Measurements from ENCODE around the gene ZNRF1.

The ZNRF1 gene

GRCh38 chr16:74990832-74991231, 8.0 kb upstream of the ZNRF1 start:
- no peak for DNase-seq
- POLR2A ChIA-PET = no interaction called here
- peaks cover 5 to 17% (median 12%) of the 10 kb centered on the region in 4 experiments for H3K4me1 ChIP-seq (ENCODE audit: control extremely low read depth in 1 of 4, control insufficient read depth in 4 of 4, insufficient read depth in 4 of 4, low read length in 3 of 4)
- CTCF ChIA-PET = no interaction called here
- no peak overlapping the region for H3K27ac ChIP-seq (ENCODE audit: insufficient read depth in 1 of 2, low read depth in 1 of 2, low read length in 2 of 2, poor library complexity in 1 of 2, severe bottlenecking in 2 of 2)
- H3K9me3 ChIP-seq (ENCODE audit: control extremely low read depth in 1 of 5, control insufficient read depth in 4 of 5, insufficient read depth in 2 of 5, low read depth in 1 of 5, low read length in 4 of 5) = no peaks in the 10 kb centered on the region
- H3K4me3 ChIP-seq (ENCODE audit: control insufficient read depth in 1 of 7, extremely low read depth in 1 of 7, insufficient read depth in 4 of 7, low read depth in 2 of 7, low read length in 6 of 7) = no peak overlapping the region
- WGBS (ENCODE audit: insufficient coverage) = 96% methylated on average over 8 of the region's 10 CpGs
- no peaks in the 10 kb centered on the region for H3K36me3 ChIP-seq (ENCODE audit: control insufficient read depth in 4 of 4, insufficient read depth in 4 of 4, low read length in 3 of 4)
- no peaks in the 10 kb centered on the region for H3K27me3 ChIP-seq (replicated peaks in 2 of 5; ENCODE audit: control insufficient read depth in 4 of 5, insufficient read depth in 5 of 5, low read length in 4 of 5)

GRCh38 chr16:74991268-74991592, 7.6 kb upstream of the ZNRF1 start:
- 100% methylated on average over 5 of the region's 5 CpGs for WGBS (ENCODE audit: insufficient coverage)
- Histone ChIP-seq H3K4me1 (ENCODE audit: control extremely low read depth in 1 of 4, control insufficient read depth in 4 of 4, insufficient read depth in 4 of 4, low read length in 3 of 4) (peaks cover 5 to 17% (median 12%) of the 10 kb centered on the region in 4 experiments), H3K9me3 (ENCODE audit: control extremely low read depth in 1 of 5, control insufficient read depth in 4 of 5, insufficient read depth in 2 of 5, low read depth in 1 of 5, low read length in 4 of 5) (no peaks in the 10 kb centered on the region), H3K27me3 (replicated peaks in 2 of 5; ENCODE audit: control insufficient read depth in 4 of 5, insufficient read depth in 5 of 5, low read length in 4 of 5) (no peaks in the 10 kb centered on the region), H3K27ac (ENCODE audit: insufficient read depth in 1 of 2, low read depth in 1 of 2, low read length in 2 of 2, poor library complexity in 1 of 2, severe bottlenecking in 2 of 2) (peak overlapping the region in 1 of 2 experiments; percentile 55), H3K36me3 (ENCODE audit: control insufficient read depth in 4 of 4, insufficient read depth in 4 of 4, low read length in 3 of 4) (no peaks in the 10 kb centered on the region), H3K4me3 (ENCODE audit: control insufficient read depth in 1 of 7, extremely low read depth in 1 of 7, insufficient read depth in 4 of 7, low read depth in 2 of 7, low read length in 6 of 7) (peak overlapping the region in 1 of 7 experiments; percentile 33)
- POLR2A ChIA-PET = no interaction called here
- no peak for DNase-seq
- CTCF ChIA-PET = interaction anchor here (0.9 kb wide), 1 partner anchor 52 kb away, joined by 3 read pairs; no protein-coding TSS in a partner anchor

- POLR2A ChIA-PET = interaction anchor here (0.5 to 1.2 kb wide), 2 partner anchors 10 to 291 kb away, joined by 4 to 5 read pairs; partner anchors contain the start of gene MLKL
- 38% methylated on average over 9 of the region's 13 CpGs for WGBS (ENCODE audit: insufficient coverage)
- CTCF ChIA-PET = interaction anchor here (0.9 to 2.2 kb wide), 5 partner anchors 20 to 120 kb away, joined by 3 to 19 read pairs (median 3); no protein-coding TSS in a partner anchor
- peak overlapping the region in 3 of 7 experiments; percentile 27 to 52 (median 38) for H3K4me3 ChIP-seq (ENCODE audit: control insufficient read depth in 1 of 7, extremely low read depth in 1 of 7, insufficient read depth in 4 of 7, low read depth in 2 of 7, low read length in 6 of 7)
- H3K27ac ChIP-seq (ENCODE audit: insufficient read depth in 1 of 2, low read depth in 1 of 2, low read length in 2 of 2, poor library complexity in 1 of 2, severe bottlenecking in 2 of 2) = peak overlapping the region in 1 of 2 experiments; percentile 55
- no peaks in the 10 kb centered on the region for H3K27me3 ChIP-seq (replicated peaks in 2 of 5; ENCODE audit: control insufficient read depth in 4 of 5, insufficient read depth in 5 of 5, low read length in 4 of 5)
- peak; percentile 40 to 64 (median 44) for DNase-seq
- H3K4me1 ChIP-seq (ENCODE audit: control extremely low read depth in 1 of 4, control insufficient read depth in 4 of 4, insufficient read depth in 4 of 4, low read length in 3 of 4) = peaks cover 5 to 20% (median 13%) of the 10 kb centered on the region in 4 experiments
- H3K9me3 ChIP-seq (ENCODE audit: control extremely low read depth in 1 of 5, control insufficient read depth in 4 of 5, insufficient read depth in 2 of 5, low read depth in 1 of 5, low read length in 4 of 5) = no peaks in the 10 kb centered on the region
- H3K36me3 ChIP-seq (ENCODE audit: control insufficient read depth in 4 of 4, insufficient read depth in 4 of 4, low read length in 3 of 4) = no peaks in the 10 kb centered on the region
These were observed 7.0 kb upstream of the ZNRF1 start for GRCh38 chr16:74991593-74992403.

- CTCF ChIA-PET = interaction anchor here (0.7 to 6.7 kb wide), 5 partner anchors 8 to 515 kb away, joined by 4 to 105 read pairs (median 9); no protein-coding TSS in a partner anchor
- Histone ChIP-seq H3K4me1 (ENCODE audit: control extremely low read depth in 1 of 4, control insufficient read depth in 4 of 4, insufficient read depth in 4 of 4, low read length in 3 of 4) (peaks cover 11 to 43% (median 21%) of the 10 kb centered on the region in 4 experiments), H3K4me3 (ENCODE audit: control insufficient read depth in 1 of 7, extremely low read depth in 1 of 7, insufficient read depth in 4 of 7, low read depth in 2 of 7, low read length in 6 of 7) (no peak overlapping the region), H3K27me3 (replicated peaks in 2 of 5; ENCODE audit: control insufficient read depth in 4 of 5, insufficient read depth in 5 of 5, low read length in 4 of 5) (no peaks in the 10 kb centered on the region), H3K27ac (ENCODE audit: insufficient read depth in 1 of 2, low read depth in 1 of 2, low read length in 2 of 2, poor library complexity in 1 of 2, severe bottlenecking in 2 of 2) (no peak overlapping the region), H3K9me3 (ENCODE audit: control extremely low read depth in 1 of 5, control insufficient read depth in 4 of 5, insufficient read depth in 2 of 5, low read depth in 1 of 5, low read length in 4 of 5) (no peaks in the 10 kb centered on the region), H3K36me3 (ENCODE audit: control insufficient read depth in 4 of 4, insufficient read depth in 4 of 4, low read length in 3 of 4) (peaks cover 0 to 7% (median 0%) of the 10 kb centered on the region in 4 experiments)
- WGBS (ENCODE audit: insufficient coverage) = no CpG with 5 or more reads among the region's 1 CpG
- POLR2A ChIA-PET = interaction anchor here (0.6 to 1.2 kb wide), 3 partner anchors 95 to 136 kb away, joined by 3 read pairs; no protein-coding TSS in a partner anchor
- DNase-seq = no peak
These were observed 2.8 kb upstream of the ZNRF1 start for GRCh38 chr16:74995986-74996385.

- no peak overlapping the region for H3K27ac ChIP-seq (ENCODE audit: insufficient read depth in 1 of 2, low read depth in 1 of 2, low read length in 2 of 2, poor library complexity in 1 of 2, severe bottlenecking in 2 of 2)
- H3K36me3 ChIP-seq (ENCODE audit: control insufficient read depth in 4 of 4, insufficient read depth in 4 of 4, low read length in 3 of 4) = peaks cover 0 to 11% (median 0%) of the 10 kb centered on the region in 4 experiments
- WGBS (ENCODE audit: insufficient coverage) = no CpG with 5 or more reads among the region's 8 CpGs
- ChIA-PET POLR2A (interaction anchor here (0.6 to 1.8 kb wide), 4 partner anchors 12 to 114 kb away, joined by 3 to 27 read pairs (median 3); partner anchors contain the start of gene WDR59), CTCF (interaction anchor here (1.3 to 6.7 kb wide), 7 partner anchors 9 to 113 kb away, joined by 3 to 105 read pairs (median 9); partner anchors contain the start of gene WDR59)
- H3K4me1 ChIP-seq (ENCODE audit: control extremely low read depth in 1 of 4, control insufficient read depth in 4 of 4, insufficient read depth in 4 of 4, low read length in 3 of 4) = peaks cover 10 to 45% (median 21%) of the 10 kb centered on the region in 4 experiments
- no peaks in the 10 kb centered on the region for H3K27me3 ChIP-seq (replicated peaks in 2 of 5; ENCODE audit: control insufficient read depth in 4 of 5, insufficient read depth in 5 of 5, low read length in 4 of 5)
- no peak for DNase-seq
- H3K9me3 ChIP-seq (ENCODE audit: control extremely low read depth in 1 of 5, control insufficient read depth in 4 of 5, insufficient read depth in 2 of 5, low read depth in 1 of 5, low read length in 4 of 5) = no peaks in the 10 kb centered on the region
- no peak overlapping the region for H3K4me3 ChIP-seq (ENCODE audit: control insufficient read depth in 1 of 7, extremely low read depth in 1 of 7, insufficient read depth in 4 of 7, low read depth in 2 of 7, low read length in 6 of 7)
These were observed 1.8 kb upstream of the ZNRF1 start for GRCh38 chr16:74997042-74997491.

GRCh38 chr16:74999219-74999608, 390 bp downstream of the ZNRF1 start:
- H3K27me3 ChIP-seq (replicated peaks in 2 of 5; ENCODE audit: control insufficient read depth in 4 of 5, insufficient read depth in 5 of 5, low read length in 4 of 5) = no peaks in the 10 kb centered on the region
- ChIA-PET CTCF (interaction anchor here (0.7 to 6.7 kb wide), 5 partner anchors 9 to 111 kb away, joined by 3 to 105 read pairs (median 5); no protein-coding TSS in a partner anchor), POLR2A (interaction anchor here (1.1 to 1.6 kb wide), 2 partner anchors 44 to 95 kb away, joined by 3 to 5 read pairs; no protein-coding TSS in a partner anchor)
- H3K36me3 ChIP-seq (ENCODE audit: control insufficient read depth in 4 of 4, insufficient read depth in 4 of 4, low read length in 3 of 4) = peaks cover 0 to 31% (median 10%) of the 10 kb centered on the region in 4 experiments
- DNase-seq = peak in 1 of 3 donors; percentile 42
- WGBS (ENCODE audit: insufficient coverage) = 0% methylated on average over 36 of the region's 44 CpGs
- peak overlapping the region; percentile 86 to 100 (median 93) for H3K4me3 ChIP-seq (ENCODE audit: control insufficient read depth in 1 of 7, extremely low read depth in 1 of 7, insufficient read depth in 4 of 7, low read depth in 2 of 7, low read length in 6 of 7)
- peaks cover 19 to 58% (median 37%) of the 10 kb centered on the region in 4 experiments for H3K4me1 ChIP-seq (ENCODE audit: control extremely low read depth in 1 of 4, control insufficient read depth in 4 of 4, insufficient read depth in 4 of 4, low read length in 3 of 4)
- H3K27ac ChIP-seq (ENCODE audit: insufficient read depth in 1 of 2, low read depth in 1 of 2, low read length in 2 of 2, poor library complexity in 1 of 2, severe bottlenecking in 2 of 2) = peak overlapping the region; percentile 57 to 85
- no peaks in the 10 kb centered on the region for H3K9me3 ChIP-seq (ENCODE audit: control extremely low read depth in 1 of 5, control insufficient read depth in 4 of 5, insufficient read depth in 2 of 5, low read depth in 1 of 5, low read length in 4 of 5)
